Endothelial cell of umbilical vein (primary cell): Measurements from ENCODE around the gene IL17REL. TPM values are rescaled to one million over a fixed set of nuclear protein-coding genes. Genes with fewer than 3 reads are reported as not detected.

Experiments
- BruUV-seq: library from RNA; stranded (reverse); fragments of 400-500 nt; replicated peaks from 2 replicates; lab custom pipeline; 2021; lab: Mats Ljungman, UMichigan
- CTCF ChIA-PET: fragments of 300-600, 350-600 bp; sonication (Branson Sonifier 250); formaldehyde crosslinking; loops from one replicate; lab custom pipeline; 2021; ENCODE audit warnings: antibody characterized with exemption, inconsistent platforms; lab: Charles Lee
- POLR2A ChIA-PET: fragments of 300-600, 350-600 bp; sonication (Branson Sonifier 250); formaldehyde crosslinking; loops from one replicate; lab custom pipeline; 2021; ENCODE audit warnings: antibody characterized with exemption, inconsistent platforms; lab: Charles Lee
- DNase-seq: peaks from one replicate; pipeline ENCODE4 v3.0.0-alpha.2; 2011; ENCODE audit warnings: low read depth, low spot score
- FAIRE-seq: peaks from 2 replicates; lab custom pipeline; 2011; peaks lifted over from hg19 to GRCh38; lab: Jason Lieb, UNC
- H2AFZ ChIP-seq: 2 replicates; pipeline ENCODE4 v1.6.0; 2012; ENCODE audit warnings: low read depth, low read length, control low read depth, inconsistent platforms
- H3K27ac ChIP-seq: 2 replicates; pipeline ENCODE4 v1.5.1; 2011; ENCODE audit warnings: low read depth, mild to moderate bottlenecking, control low read depth, low read length, moderate library complexity; ENCODE audit not compliant: insufficient read depth
- H3K27me3 ChIP-seq, 2 experiments: 2 replicates each; pipeline versions ENCODE4 v1.6.0 to v1.6.1; 2011; ENCODE audit warnings: low read length in 2 of 2, mixed read lengths in 1 of 2; ENCODE audit not compliant: control insufficient read depth in 2 of 2, insufficient read depth in 2 of 2
- H3K36me3 ChIP-seq, 2 experiments: 2 replicates in 1 of 2; 3 replicates in 1 of 2; pipeline ENCODE4 v1.5.1; 2011; ENCODE audit warnings: low read length in 2 of 2, mild to moderate bottlenecking in 1 of 2, moderate library complexity in 1 of 2; ENCODE audit not compliant: control insufficient read depth in 2 of 2, insufficient read depth in 2 of 2; ENCODE audit errors: extremely low read depth in 1 of 2
- H3K4me1 ChIP-seq: 3 replicates; pipeline ENCODE4 v1.5.1; 2011; ENCODE audit warnings: mild to moderate bottlenecking, low read length; ENCODE audit not compliant: control insufficient read depth, insufficient read depth; ENCODE audit errors: extremely low read depth
- H3K4me2 ChIP-seq: 2 replicates; pipeline ENCODE4 v1.6.1; 2011; ENCODE audit warnings: low read length, control low read depth, mixed read lengths; ENCODE audit not compliant: insufficient read depth
- H3K4me3 ChIP-seq, 3 experiments: fragments of 200-600 bp in 1 of 3; sonication (generic), shearing (Covaris generic) in 1 of 3; replicated peaks in 1 of 3; 2 replicates each; pipeline ENCODE4 v1.5.1; 2011 to 2016; ENCODE audit warnings: control low read depth in 3 of 3, low read length in 3 of 3, mild to moderate bottlenecking in 2 of 3, inconsistent platforms in 1 of 3, low read depth in 1 of 3, moderate library complexity in 1 of 3; ENCODE audit not compliant: insufficient read depth in 1 of 3
- H3K79me2 ChIP-seq: 2 replicates; pipeline ENCODE4 v1.6.0; 2012; ENCODE audit warnings: low read length, inconsistent platforms; ENCODE audit not compliant: control insufficient read depth, insufficient read depth
- H3K9ac ChIP-seq: replicated peaks from 2 replicates; pipeline ENCODE3; 2011; ENCODE audit warnings: low read length, control low read depth; ENCODE audit not compliant: insufficient read depth; ENCODE audit errors: extremely low read depth
- H3K9me1 ChIP-seq: replicated peaks from 3 replicates; pipeline ENCODE4 v1.6.0; 2011; ENCODE audit warnings: mild to moderate bottlenecking, low read length; ENCODE audit not compliant: control insufficient read depth, insufficient read depth; ENCODE audit errors: extremely low read depth
- H3K9me3 ChIP-seq: replicated peaks from 2 replicates; pipeline ENCODE4 v1.5.1; 2012; ENCODE audit warnings: low read length, inconsistent platforms; ENCODE audit not compliant: control insufficient read depth, insufficient read depth
- H4K20me1 ChIP-seq: replicated peaks from 2 replicates; pipeline ENCODE3; 2011; ENCODE audit warnings: mild to moderate bottlenecking, low read length; ENCODE audit not compliant: control insufficient read depth, insufficient read depth; ENCODE audit errors: extremely low read depth
- CTCF ChIP-seq, 2 donors: IDR thresholded peaks; 1 replicate in 1 of 2; 2 replicates in 1 of 2; pipeline ENCODE4 v1.5.1; 2011; ENCODE audit warnings: low read length in 2 of 2, mild to moderate bottlenecking in 2 of 2, moderate library complexity in 2 of 2, control low read depth in 1 of 2, inconsistent platforms in 1 of 2, low read depth in 1 of 2; ENCODE audit not compliant: insufficient read depth in 1 of 2; ENCODE audit errors: extremely low read depth in 1 of 2
- EZH2 ChIP-seq: IDR thresholded peaks from 2 replicates; pipeline ENCODE4 v1.6.1; 2012; ENCODE audit warnings: borderline replicate concordance, low read depth, mild to moderate bottlenecking, moderate library complexity, low read length, inconsistent platforms; ENCODE audit not compliant: severe bottlenecking
- FOS ChIP-seq: IDR thresholded peaks from 2 replicates; pipeline ENCODE4 v1.6.1; 2011; ENCODE audit warnings: mild to moderate bottlenecking, low read length, moderate library complexity, borderline replicate concordance; ENCODE audit not compliant: insufficient read depth
- GATA2 ChIP-seq: IDR thresholded peaks from 2 replicates; pipeline ENCODE4 v1.7.0; 2011; ENCODE audit warnings: low read depth, mild to moderate bottlenecking, moderate library complexity, mixed read lengths, low read length; ENCODE audit not compliant: insufficient read length, insufficient read depth
- JUN ChIP-seq: IDR thresholded peaks from 2 replicates; pipeline ENCODE4 v1.6.1; 2011; ENCODE audit warnings: borderline replicate concordance, low read depth; ENCODE audit not compliant: insufficient read length, insufficient read depth
- MAX ChIP-seq: IDR thresholded peaks from 2 replicates; pipeline ENCODE4 v1.6.1; 2011; ENCODE audit not compliant: insufficient read depth, insufficient read length
- MYC ChIP-seq: IDR thresholded peaks from one replicate; pipeline ENCODE4 v1.6.1; 2011; ENCODE audit warnings: mild to moderate bottlenecking, low read depth, low read length
- POLR2A ChIP-seq: IDR thresholded peaks from 2 replicates; pipeline ENCODE4 v1.6.1; 2012; ENCODE audit warnings: low read depth, mild to moderate bottlenecking, control low read depth, low read length
- POLR2AphosphoS5 ChIP-seq: IDR thresholded peaks from 2 replicates; pipeline ENCODE4 v1.6.1; 2012; ENCODE audit warnings: low read depth, mild to moderate bottlenecking, control low read depth, low read length, moderate library complexity; ENCODE audit not compliant: insufficient read depth
- dilution Hi-C: fragments of 300-500 bp; cut with MboI; formaldehyde crosslinking; loops from one replicate; pipeline ENCODE4 v1.15.0; 2019; ENCODE audit warnings: low sequenced_read_pairs; ENCODE audit not compliant: extremely low pct_ligation_motif_present
- intact Hi-C: fragments of 100-400 bp; cut with micrococcal nuclease; formaldehyde crosslinking; loops from one replicate; pipeline ENCODE4 v1.10.0; 2022
- polyA plus RNA-seq, 4 experiments: library from polyadenylated mRNA; depleted of rRNA in 3 of 4; stranded (reverse) in 3 of 4; unstranded in 1 of 4; fragments of >200 nt; gene quantifications; 2 replicates each; pipeline versions ENCODE4 v1.2.1 to v1.2.3, GENCODE V29; 2011 to 2012; ENCODE audit warnings: missing spikeins in 1 of 4
- total RNA-seq: library from RNA; stranded (reverse); gene quantifications from 2 replicates; pipeline ENCODE4 v1.2.3, GENCODE V29; 2021

The IL17REL gene
- total and polyA plus RNA-seq, 2 donors (not counting 3 experiments of a cell fraction or from before 2014, with no cell fraction given), result 0.06 to 0.15 TPM

GRCh38 chr22:50011447-50012210, 936 bp downstream of the IL17REL start:
- dilution Hi-C loops, result no loop called here
- no TSS peak for BruUV-seq
- H3K4me1 ChIP-seq, result no peaks in the 10 kb centered on the region
- H2AFZ ChIP-seq, result no peak overlapping the region
- no peaks in the 10 kb centered on the region for H3K9me3 ChIP-seq
- peaks cover 34 to 46% of the 10 kb centered on the region in 2 experiments for H3K27me3 ChIP-seq
- H3K9me1 ChIP-seq, result no peaks in the 10 kb centered on the region
- no peak overlapping the region for H3K4me2 ChIP-seq
- intact Hi-C loops, result no loop called here
- CTCF ChIA-PET, result interaction anchor here (1.2 kb wide), 1 partner anchor 19 kb away, joined by 4 read pairs; no protein-coding TSS in a partner anchor
- FAIRE-seq (no peak), DNase-seq (no peak)
- H3K36me3 ChIP-seq, result no peaks in the 10 kb centered on the region
- no peaks in the 10 kb centered on the region for H3K79me2 ChIP-seq
- H3K27ac ChIP-seq, result no peak overlapping the region
- POLR2A ChIA-PET, result no interaction called here
- no peaks in the 10 kb centered on the region for H4K20me1 ChIP-seq
- H3K9ac ChIP-seq, result no peak overlapping the region
- TF ChIP-seq FOS, result no peak
- TF ChIP-seq CTCF (IDR thresholded peaks at IDR 0.05; ENCODE audit: extremely low read depth in 1 of 2, insufficient read depth in 1 of 2, low read depth in 1 of 2, low read length in 2 of 2), result no peak
- no peak for TF ChIP-seq JUN
- TF ChIP-seq MYC, result no peak
- TF ChIP-seq GATA2, result no peak
- TF ChIP-seq MAX, result no peak
- TF ChIP-seq POLR2A, result no peak
- TF ChIP-seq EZH2, result no peak
- no peak for TF ChIP-seq POLR2AphosphoS5
- H3K4me3 ChIP-seq, result no peak overlapping the region
